GM18873 (cell line): ENCODE measurements around the gene PCIF1.

Source experiments
- ATAC-seq: cut with Tn5 transposase; IDR thresholded peaks from one replicate; pipeline ENCODE4 v1.9.1; 2021; ENCODE audit warnings: mild to moderate bottlenecking, moderate library complexity, moderate number of reproducible peaks; ENCODE audit not compliant: unreplicated experiment, low FRiP score

PCIF1 gene

DNA sequence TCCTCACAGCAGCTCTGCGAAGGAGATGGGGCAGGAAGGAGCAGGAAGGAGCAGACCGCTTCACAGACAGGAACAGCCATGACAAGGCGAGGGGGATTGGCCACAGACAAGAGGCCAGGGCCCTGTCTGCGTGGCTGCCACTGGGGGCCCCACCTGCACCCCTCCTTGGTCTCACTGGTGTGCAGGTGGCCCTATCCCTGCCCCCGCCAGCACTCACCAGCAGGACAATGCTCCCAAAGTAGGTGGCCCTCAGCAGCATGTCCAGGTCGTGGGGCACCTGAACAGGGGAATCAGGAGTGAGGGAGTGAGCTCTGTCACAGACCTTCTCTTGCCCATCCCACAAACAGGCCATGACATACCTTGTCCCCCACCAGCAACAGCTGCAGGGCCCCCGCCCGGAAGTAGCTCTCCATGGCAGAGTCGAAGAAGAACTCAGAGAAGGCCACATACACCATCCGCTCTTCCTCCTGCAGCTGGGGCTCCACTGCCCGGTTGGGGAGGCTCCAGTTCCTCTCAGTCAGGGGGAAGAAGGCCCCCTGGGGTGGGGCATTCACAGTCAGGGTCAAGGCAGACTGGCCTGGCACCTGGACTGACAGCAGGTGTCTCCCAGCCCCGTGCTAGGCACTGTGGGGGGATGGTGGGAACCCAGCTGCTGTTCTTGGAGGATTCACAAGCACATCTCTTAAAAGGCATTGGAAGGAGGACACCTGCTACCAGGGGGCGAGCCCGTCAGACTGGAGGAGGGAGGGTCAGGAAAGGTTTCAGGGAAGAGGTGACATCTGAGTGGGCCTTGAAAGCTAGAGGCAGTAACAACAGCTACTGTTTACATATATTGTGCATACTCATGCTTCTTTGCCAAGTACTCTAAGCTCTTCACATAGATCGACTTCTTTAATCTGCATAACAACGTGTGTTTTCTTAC, 29.6 kb upstream of the PCIF1 start:
- ATAC-seq = no peak

GRCh38 chr20:45905505-45906079, 28.9 kb upstream of the PCIF1 start:
- no peak for ATAC-seq

DNA sequence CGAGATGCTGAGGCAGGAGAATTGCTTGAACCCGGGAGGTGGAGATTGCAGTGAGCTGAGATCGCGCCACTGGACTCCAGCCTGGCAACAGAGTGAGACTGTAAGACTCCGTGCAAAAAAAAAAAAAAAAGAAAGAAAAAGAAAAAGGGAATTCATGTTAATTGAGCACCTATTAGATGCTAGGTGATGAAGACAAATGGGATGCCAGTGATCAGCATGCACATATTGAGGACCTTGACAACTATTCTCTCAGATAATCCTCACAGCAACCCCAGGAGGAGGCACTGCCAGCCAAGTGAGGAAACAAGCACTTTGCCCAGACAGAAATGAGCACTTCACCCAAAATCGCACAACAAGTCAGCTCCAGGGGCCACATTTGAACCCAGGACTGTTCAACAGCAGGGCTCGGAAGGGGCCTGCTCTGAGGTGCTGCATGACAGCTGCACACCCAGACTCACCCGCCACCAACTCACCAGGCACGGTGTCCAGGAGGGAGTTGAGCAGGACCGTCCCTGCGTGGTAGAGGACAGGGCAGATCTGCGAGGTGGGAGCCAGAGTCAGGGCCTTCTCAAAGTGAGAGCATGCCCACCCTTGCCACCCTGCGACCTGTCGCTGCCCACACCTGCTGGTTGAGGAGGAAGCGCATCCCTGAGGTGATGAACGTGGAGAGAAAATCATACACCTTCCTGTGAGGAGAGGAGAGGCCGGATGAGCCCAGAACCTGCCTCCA, 27.1 kb upstream of the PCIF1 start:
- no peak for ATAC-seq

GRCh38 chr20:45908084-45908483, 26.4 kb upstream of the PCIF1 start:
- no peak for ATAC-seq

- ATAC-seq = no peak
These were observed 25.1 kb upstream of the PCIF1 start for GRCh38 chr20:45909336-45909808.

DNA sequence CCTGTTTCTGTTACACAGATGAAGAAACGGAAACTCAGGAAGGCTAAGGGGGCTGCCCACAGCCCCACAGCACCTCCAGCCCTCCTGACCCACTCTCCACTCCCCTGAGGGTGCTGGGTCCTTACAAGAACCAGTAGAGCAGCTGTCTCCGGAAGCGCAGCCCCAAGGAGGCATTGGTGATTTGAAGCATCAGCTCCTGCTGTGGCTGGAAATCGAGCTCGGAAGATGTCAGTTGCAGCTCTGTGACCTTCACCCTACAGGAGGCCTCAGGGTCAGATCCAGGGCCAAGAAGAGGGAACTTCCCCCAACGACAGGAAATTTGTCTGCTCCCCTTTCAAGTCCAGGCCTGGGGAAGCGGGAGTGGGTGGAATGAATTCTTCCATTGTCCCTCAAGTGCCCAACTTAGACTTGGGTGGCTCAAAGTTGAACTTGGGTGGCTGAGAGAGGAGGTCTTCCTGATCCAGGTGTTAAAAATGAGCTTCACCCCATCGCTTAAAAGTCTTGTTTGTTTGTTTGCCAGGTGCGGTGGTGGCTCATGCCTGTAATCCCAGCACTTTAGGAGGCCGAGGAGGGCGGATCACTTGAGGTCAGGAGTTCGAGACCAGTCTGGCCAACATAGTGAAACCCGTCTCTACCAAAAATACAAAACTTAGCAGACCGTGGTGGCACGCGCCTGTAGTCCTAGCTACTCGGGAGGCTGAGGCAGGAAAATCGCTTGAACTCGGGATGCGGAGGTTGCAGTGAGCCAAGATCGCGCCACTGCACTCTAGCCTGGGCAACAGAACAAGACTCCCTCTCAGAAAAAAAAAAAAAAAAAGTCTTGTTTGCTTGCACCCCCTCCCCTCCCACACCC, 24.4 kb upstream of the PCIF1 start:
- no peak for ATAC-seq

DNA sequence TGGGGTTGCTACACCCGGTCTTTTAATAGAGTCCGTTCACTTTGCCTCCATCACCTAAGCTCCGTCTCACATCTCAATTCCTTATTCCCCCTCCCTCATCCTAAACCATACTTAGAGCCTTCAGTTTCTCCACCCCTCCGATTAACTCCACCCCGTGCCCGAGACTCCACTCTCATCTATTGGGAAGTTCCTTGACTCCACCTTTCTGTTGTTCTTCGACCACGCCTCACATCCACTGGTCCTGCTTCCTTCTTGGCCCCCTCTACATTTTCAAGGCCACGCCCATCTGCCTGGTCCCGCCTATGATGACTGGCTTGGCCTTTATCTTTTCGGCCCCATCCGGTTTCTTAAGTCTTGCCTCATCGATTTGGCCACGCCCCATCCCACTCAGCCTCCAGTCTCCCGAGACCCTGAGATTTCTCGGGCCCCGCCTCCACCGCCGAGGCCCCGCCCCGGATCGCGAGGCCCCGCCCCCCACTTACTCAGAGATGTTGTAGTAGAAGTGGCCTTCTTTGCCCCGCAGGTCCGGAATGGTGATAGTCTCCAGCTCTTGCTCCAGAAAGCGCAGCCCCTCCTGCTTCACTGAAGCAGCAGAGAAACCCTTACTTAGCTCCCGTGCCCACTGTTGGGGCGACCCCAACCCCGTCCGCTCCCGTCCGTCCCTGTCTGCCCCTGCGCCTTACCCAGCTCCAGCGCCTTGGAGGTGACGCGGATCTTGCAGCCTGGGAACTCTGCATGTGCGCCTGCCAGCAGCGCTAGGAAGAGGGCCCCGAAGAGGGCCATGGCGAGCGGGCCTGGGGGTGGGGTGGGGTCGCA, 23.6 kb upstream of the PCIF1 start:
- peak; percentile 88 for ATAC-seq

DNA sequence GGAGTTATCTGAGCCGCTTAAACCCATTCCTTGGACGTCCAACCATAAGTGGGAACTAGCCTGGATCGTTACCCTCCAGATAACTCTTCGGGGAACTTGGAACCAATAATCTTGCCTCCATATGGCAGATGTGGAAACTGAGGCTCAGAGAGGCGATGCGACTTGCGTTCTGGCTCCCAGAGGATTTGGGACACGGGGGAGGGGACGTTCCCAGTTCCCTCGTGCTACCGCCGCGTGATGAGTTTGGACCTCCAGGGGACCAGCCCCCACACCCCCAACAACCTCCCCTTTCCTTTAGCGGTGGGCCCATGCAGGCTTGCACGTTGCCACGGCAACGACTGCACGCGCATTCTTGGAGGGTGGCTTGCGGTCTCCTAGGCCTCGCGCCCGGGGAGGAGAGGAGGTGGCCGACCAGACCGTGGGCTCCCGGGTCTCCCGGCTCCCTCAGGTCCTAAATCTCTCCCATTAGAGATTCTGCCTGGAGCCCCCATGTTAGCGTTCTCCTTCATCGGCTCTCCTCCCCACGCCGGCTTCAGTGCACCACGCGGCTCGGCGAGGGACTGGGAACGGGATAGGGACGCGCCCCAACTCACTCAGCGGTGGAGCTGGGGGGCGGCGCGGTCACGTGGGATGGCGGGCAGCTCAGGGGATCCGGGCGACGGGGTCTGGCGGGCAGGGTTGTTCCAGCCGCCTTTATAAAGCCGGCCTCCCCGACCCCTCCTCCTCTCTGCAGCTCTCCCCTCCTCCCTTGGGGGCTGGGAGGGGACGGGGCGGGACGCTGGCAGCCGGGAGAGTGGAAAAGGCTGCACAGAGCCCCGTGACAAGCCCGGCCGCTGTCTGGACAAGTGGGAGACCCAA, 22.8 kb upstream of the PCIF1 start, which contains the start of gene PLTP:
Gene PLTP, minus strand, starts transcription at position 670 of the 858 bp plus-strand sequence. CDS start 703 bp downstream, outside the sequence.
- no peak for ATAC-seq

DNA sequence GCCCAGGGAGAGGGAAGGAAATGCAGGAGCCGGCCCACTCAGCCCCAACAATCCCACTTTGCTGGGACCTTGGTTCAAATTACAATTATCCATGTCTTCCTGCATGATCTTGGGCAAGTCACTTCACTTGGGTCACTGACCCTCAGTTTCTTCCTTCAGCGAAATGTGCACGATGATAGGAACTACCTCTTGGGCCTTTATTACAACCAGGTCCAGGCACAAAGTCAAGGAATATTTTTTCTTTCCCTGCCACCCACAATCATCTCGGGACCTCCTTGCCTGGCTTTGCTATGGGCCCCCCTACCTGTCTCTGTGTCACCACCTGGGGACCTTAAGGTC, 22.2 kb upstream of the PCIF1 start:
- ATAC-seq = no peak

GRCh38 chr20:45913116-45913515, 21.4 kb upstream of the PCIF1 start:
- ATAC-seq = no peak

- no peak for ATAC-seq
These were observed 16.7 kb upstream of the PCIF1 start for GRCh38 chr20:45917790-45918141.

DNA sequence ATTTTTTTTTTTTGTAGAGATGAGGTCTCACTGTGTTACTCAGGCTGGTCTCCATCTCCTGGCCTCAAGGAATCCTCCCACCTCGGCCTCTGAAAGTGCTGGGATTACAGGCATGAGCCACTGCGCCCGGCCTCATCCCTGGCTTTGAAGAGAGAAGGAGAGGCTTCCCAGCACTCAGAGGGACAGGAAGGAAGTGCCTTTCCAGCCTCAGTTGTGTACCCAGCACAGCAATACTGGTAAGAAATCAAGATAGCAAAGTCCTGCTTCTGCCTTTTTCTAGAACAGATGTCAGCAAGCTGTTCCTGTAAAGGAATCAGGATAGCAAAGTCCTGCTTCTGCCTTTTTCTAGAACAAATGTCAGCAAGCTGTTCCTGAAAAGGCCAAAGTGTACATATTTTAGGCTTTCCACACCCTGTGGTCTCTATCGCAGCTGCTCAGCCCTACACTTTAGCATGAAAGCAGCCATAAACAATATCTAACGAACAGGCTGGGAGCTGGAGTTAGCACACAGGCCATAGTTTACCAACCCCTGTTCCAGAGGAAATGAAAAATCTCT, 16.2 kb upstream of the PCIF1 start:
- no peak for ATAC-seq

GRCh38 chr20:45918779-45919537, 15.5 kb upstream of the PCIF1 start:
- ATAC-seq = no peak

GRCh38 chr20:45919542-45920399, 14.7 kb upstream of the PCIF1 start:
- no peak for ATAC-seq

- ATAC-seq = no peak
These were observed 13.8 kb upstream of the PCIF1 start for GRCh38 chr20:45920462-45921336.
